Thoracic aorta (tissue), 2 donors: Measurements from ENCODE around the gene UBE2U. TPM values are rescaled to one million over a fixed set of nuclear protein-coding genes. Genes with fewer than 3 reads are reported as not detected.

Experiments used
- ATAC-seq: fragments of 150-250 bp; one replicate; pipeline ENCODE4 v1.8.0; 2017; ENCODE audit warnings: low read depth; ENCODE audit not compliant: insufficient number of reproducible peaks, low FRiP score
- DNase-seq: peaks from one replicate; pipeline ENCODE4 v3.0.0-alpha.2; 2020; ENCODE audit warnings: low spot score
- H3K27ac ChIP-seq, 2 donors: fragments of 200-600 bp; sonication (generic); 1 replicate in 1 of 2; 2 replicates in 1 of 2; pipeline ENCODE4 v1.5.1; 2016; ENCODE audit warnings: mild to moderate bottlenecking in 2 of 2, moderate library complexity in 2 of 2
- H3K27me3 ChIP-seq: fragments of 200-600 bp; sonication (generic); replicated peaks from 2 replicates; pipeline ENCODE4 v1.6.0; 2016; ENCODE audit warnings: mild to moderate bottlenecking; ENCODE audit not compliant: insufficient read depth
- H3K36me3 ChIP-seq: fragments of 200-600 bp; sonication (generic); one replicate; pipeline ENCODE4 v1.5.1; 2016
- H3K4me1 ChIP-seq, 2 donors: fragments of 200-600 bp; sonication (generic); 1 replicate in 1 of 2; 2 replicates in 1 of 2; pipeline versions ENCODE4 v1.5.1 to v1.6.0; 2016; ENCODE audit warnings: low read depth in 2 of 2, mild to moderate bottlenecking in 1 of 2; ENCODE audit not compliant: control insufficient read depth in 1 of 2
- H3K4me3 ChIP-seq: fragments of 200-600 bp; sonication (generic); 2 replicates; pipeline ENCODE4 v1.5.1; 2016; ENCODE audit warnings: mild to moderate bottlenecking
- H3K9me3 ChIP-seq: fragments of 200-600 bp; sonication (generic); 2 replicates; pipeline ENCODE4 v1.5.1; 2016
- CTCF ChIP-seq: fragments of 200-600 bp; sonication (generic); IDR thresholded peaks from one replicate; pipeline ENCODE4 v1.5.1; 2019; ENCODE audit warnings: antibody characterized with exemption
- total RNA-seq, 2 donors: library from RNA; depleted of rRNA; stranded (reverse); fragments of >200 nt; gene quantifications; one replicate each; pipeline versions ENCODE4 v1.1.0 to v1.2.3, GENCODE V29; 2016

Gene UBE2U
- total RNA-seq, 2 donors from 2014 or later: not detected

GRCh38 chr1:64171797-64172281 lies 31.6 kb upstream of the UBE2U start:
- Histone ChIP-seq H3K36me3 (peaks cover 5% of the 10 kb centered on the region), H3K4me3 (no peak overlapping the region), H3K27ac (peak overlapping the region; percentile 9 to 50), H3K4me1 (peaks cover 21 to 30% of the 10 kb centered on the region in 2 donors), H3K27me3 (no peaks in the 10 kb centered on the region), H3K9me3 (no peaks in the 10 kb centered on the region)
- ATAC-seq (peak; percentile 29), DNase-seq (no peak)
- no peak for TF ChIP-seq CTCF

- H3K27ac ChIP-seq: peak overlapping the region in 1 of 2 donors; percentile 70
- TF ChIP-seq CTCF: no peak
- peaks cover 21 to 30% of the 10 kb centered on the region in 2 donors for H3K4me1 ChIP-seq
- H3K27me3 ChIP-seq: no peaks in the 10 kb centered on the region
- H3K9me3 ChIP-seq: no peaks in the 10 kb centered on the region
- H3K4me3 ChIP-seq: no peak overlapping the region
- no peak for DNase-seq
- peaks cover 9% of the 10 kb centered on the region for H3K36me3 ChIP-seq
- no peak for ATAC-seq
Observed at GRCh38 chr1:64172458-64172983, 30.9 kb upstream of the UBE2U start.

GRCh38 chr1:64173336-64173940 lies 30.0 kb upstream of the UBE2U start:
- TF ChIP-seq CTCF: no peak
- H3K4me3 ChIP-seq: no peak overlapping the region
- no peak for ATAC-seq
- peaks cover 17% of the 10 kb centered on the region for H3K36me3 ChIP-seq
- H3K27me3 ChIP-seq: no peaks in the 10 kb centered on the region
- H3K9me3 ChIP-seq: no peaks in the 10 kb centered on the region
- H3K4me1 ChIP-seq: peaks cover 21 to 30% of the 10 kb centered on the region in 2 donors
- no peak for DNase-seq
- peak overlapping the region; percentile 43 to 70 for H3K27ac ChIP-seq

GRCh38 chr1:64175639-64176038 lies 27.8 kb upstream of the UBE2U start:
- H3K9me3 ChIP-seq: no peaks in the 10 kb centered on the region
- peaks cover 19% of the 10 kb centered on the region for H3K36me3 ChIP-seq
- DNase-seq (no peak), ATAC-seq (no peak)
- no peak for TF ChIP-seq CTCF
- no peak overlapping the region for H3K27ac ChIP-seq
- no peaks in the 10 kb centered on the region for H3K27me3 ChIP-seq
- H3K4me3 ChIP-seq: no peak overlapping the region
- peaks cover 21 to 39% of the 10 kb centered on the region in 2 donors for H3K4me1 ChIP-seq

GRCh38 chr1:64176659-64177058 lies 26.8 kb upstream of the UBE2U start:
- no peak for DNase-seq
- Histone ChIP-seq H3K27ac (no peak overlapping the region), H3K4me3 (no peak overlapping the region), H3K4me1 (peaks cover 17 to 34% of the 10 kb centered on the region in 2 donors), H3K9me3 (no peaks in the 10 kb centered on the region), H3K36me3 (peaks cover 19% of the 10 kb centered on the region), H3K27me3 (no peaks in the 10 kb centered on the region)
- no peak for TF ChIP-seq CTCF
- ATAC-seq: no peak
